ENCODE results near the gene RBP5.

GRCh38 chr12:7142809-7143465 lies 14.2 kb upstream of the RBP5 start:
- no peak for TF ChIP-seq POLR2A (IDR thresholded peaks at IDR 0.05; ENCODE audit: low read length)
- TF ChIP-seq GATA1 (IDR thresholded peaks at IDR 0.05; ENCODE audit: low read depth, low read length) = no peak

All from erythroblast (primary cell).